C4-2B (cell line): Measurements from ENCODE around the gene ZIM2.

Experiments used
- CTCF ChIP-seq: fragments of 450-650 bp; conservative IDR thresholded peaks from 2 replicates; pipeline ENCODE4 v1.5.1; 2017; ENCODE audit warnings: mild to moderate bottlenecking
- ZFX ChIP-seq: fragments of 450-650 bp; IDR thresholded peaks from 2 replicates; pipeline ENCODE4 v1.6.1; 2017

GRCh38 chr19:56880592-56881190 is 40.2 kb upstream of the ZIM2 start:
- TF ChIP-seq CTCF (no peak), ZFX (no peak)
